ENCODE data around the gene NAE1. TPM values are rescaled to one million over a fixed set of nuclear protein-coding genes. Genes with fewer than 3 reads are reported as not detected.
"Not testable (repeated sequence)": the region's sequence is repeated elsewhere in the genome, so short reads cannot be mapped to it uniquely, and the experiment has no call there.

NAE1 gene
- total RNA-seq: 32.5 and 44.7 TPM in 2 replicates

GRCh38 chr16:66830422-66831404 is at the start of gene NAE1:
Gene NAE1 (minus strand): TSS chr16:66830976. CDS start chr16:66830899, 77 bp downstream.
- DNase-seq (ENCODE audit: low read depth in 2 of 2): peak; percentile 89 to 93

GRCh38 chr16:66878067-66878466 is 47.3 kb upstream of the NAE1 start:
- DNase-seq (ENCODE audit: low read depth in 2 of 2): no peak

- no peak for DNase-seq (ENCODE audit: low read depth in 2 of 2)
Observed at GRCh38 chr16:66874079-66874775, 43.5 kb upstream of the NAE1 start.

GRCh38 chr16:66873685-66874055 is 42.9 kb upstream of the NAE1 start:
- DNase-seq (ENCODE audit: low read depth in 2 of 2): no peak

- DNase-seq (ENCODE audit: low read depth in 2 of 2): peak; percentile 83 to 99
Observed at GRCh38 chr16:66872943-66873684, 42.3 kb upstream of the NAE1 start.

- no peak for DNase-seq (ENCODE audit: low read depth in 2 of 2)
Observed at GRCh38 chr16:66872559-66872942, 41.8 kb upstream of the NAE1 start.

- DNase-seq (ENCODE audit: low read depth in 2 of 2): no peak
Observed at GRCh38 chr16:66871840-66872239, 41.1 kb upstream of the NAE1 start.

- not testable (repeated sequence) for DNase-seq (ENCODE audit: low read depth in 2 of 2)
Observed at GRCh38 chr16:66871363-66871762, 40.6 kb upstream of the NAE1 start.

GRCh38 chr16:66869424-66869823 is 38.6 kb upstream of the NAE1 start:
- DNase-seq (ENCODE audit: low read depth in 2 of 2): no peak

- DNase-seq (ENCODE audit: low read depth in 2 of 2): no peak
Observed at GRCh38 chr16:66863707-66864106, 32.9 kb upstream of the NAE1 start.

- no peak for DNase-seq (ENCODE audit: low read depth in 2 of 2)
Observed at GRCh38 chr16:66862023-66862520, 31.3 kb upstream of the NAE1 start.

GRCh38 chr16:66859397-66860068 is 28.8 kb upstream of the NAE1 start:
- no peak for DNase-seq (ENCODE audit: low read depth in 2 of 2)

GRCh38 chr16:66858740-66859396 is 28.1 kb upstream of the NAE1 start:
- peak; percentile 56 to 89 for DNase-seq (ENCODE audit: low read depth in 2 of 2)

GRCh38 chr16:66857437-66857836 is 26.7 kb upstream of the NAE1 start:
- no peak for DNase-seq (ENCODE audit: low read depth in 2 of 2)

- DNase-seq (ENCODE audit: low read depth in 2 of 2): no peak
Observed at GRCh38 chr16:66856801-66857200, 26.0 kb upstream of the NAE1 start.

- no peak for DNase-seq (ENCODE audit: low read depth in 2 of 2)
Observed at GRCh38 chr16:66856184-66856730, 25.5 kb upstream of the NAE1 start.

GRCh38 chr16:66853261-66854139 is 22.7 kb upstream of the NAE1 start:
- DNase-seq (ENCODE audit: low read depth in 2 of 2): no peak

GRCh38 chr16:66851166-66851964 is 20.6 kb upstream of the NAE1 start:
- DNase-seq (ENCODE audit: low read depth in 2 of 2): no peak
